ENCODE results near the gene KICS2.

- no peak for TF ChIP-seq POLR2A (IDR thresholded peaks at IDR 0.05)
- TF ChIP-seq CTCF (IDR thresholded peaks at IDR 0.05), result no peak
Measured at GRCh38 chr12:64192644-64193444, 29.3 kb downstream of the KICS2 start.
